Panc1 (cell line): Measurements from ENCODE around the gene CLMN. TPM values are rescaled to one million over a fixed set of nuclear protein-coding genes. Genes with fewer than 3 reads are reported as not detected.

Experiments used
- ATAC-seq: fragments of 200-7000 bp; cut with Tn5 transposase; 2 replicates; pipeline ENCODE4 v1.9.1; 2020; ENCODE audit warnings: mild to moderate bottlenecking, moderate library complexity
- BruUV-seq: library from RNA; stranded (reverse); fragments of 400-500 nt; replicated peaks from 2 replicates; lab custom pipeline; 2021; lab: Mats Ljungman, UMichigan
- CTCF ChIA-PET: fragments of 300-600 bp; sonication (Branson Sonifier 250); formaldehyde crosslinking; loops from one replicate; lab custom pipeline; 2022; ENCODE audit warnings: antibody characterized with exemption; lab: Charles Lee
- POLR2A ChIA-PET: fragments of 300-600 bp; sonication (Branson Sonifier 250); formaldehyde crosslinking; loops from one replicate; lab custom pipeline; 2022; ENCODE audit warnings: antibody characterized with exemption; lab: Charles Lee
- DNase-seq: peaks from one replicate; pipeline ENCODE4 v3.0.0-alpha.2; 2010; ENCODE audit warnings: low read depth, low spot score
- H3K27ac ChIP-seq: 2 replicates; pipeline ENCODE4 v1.5.1; 2011; ENCODE audit warnings: mild to moderate bottlenecking, low read length, inconsistent platforms
- H3K27me3 ChIP-seq: fragments of 200-500 bp; sonication (Bioruptor generic); 2 replicates; pipeline ENCODE4 v1.6.0; 2014; ENCODE audit warnings: low read length, inconsistent platforms; ENCODE audit not compliant: control insufficient read depth, insufficient read depth
- H3K36me3 ChIP-seq: fragments of 200-500 bp; sonication (Bioruptor generic); 2 replicates; pipeline ENCODE4 v1.5.1; 2014; ENCODE audit warnings: inconsistent platforms, mild to moderate bottlenecking, low read length, moderate library complexity; ENCODE audit not compliant: control insufficient read depth, insufficient read depth
- H3K4me1 ChIP-seq: 2 replicates; pipeline ENCODE4 v1.5.1; 2011; ENCODE audit warnings: inconsistent platforms, mild to moderate bottlenecking, low read length, moderate library complexity; ENCODE audit not compliant: control insufficient read depth, insufficient read depth
- H3K4me3 ChIP-seq, 2 experiments: 2 replicates each; pipeline ENCODE4 v1.5.1; 2011 to 2012; ENCODE audit warnings: low read depth in 2 of 2, low read length in 2 of 2, mild to moderate bottlenecking in 2 of 2, inconsistent platforms in 1 of 2, moderate library complexity in 1 of 2
- H3K9me3 ChIP-seq: fragments of 200-500 bp; sonication (Bioruptor generic); 2 replicates; pipeline ENCODE4 v1.5.1; 2014; ENCODE audit warnings: low read depth, mild to moderate bottlenecking, inconsistent platforms, low read length, moderate library complexity; ENCODE audit not compliant: control insufficient read depth, insufficient read depth
- POLR2AphosphoS5 ChIP-seq: IDR thresholded peaks from 2 replicates; pipeline ENCODE4 v1.6.1; 2012; ENCODE audit warnings: mild to moderate bottlenecking, low read depth, low read length, moderate library complexity
- SIN3A ChIP-seq: IDR thresholded peaks from 2 replicates; pipeline ENCODE4 v1.6.1; 2012; ENCODE audit warnings: low read depth, mild to moderate bottlenecking, low read length, moderate library complexity, borderline replicate concordance; ENCODE audit not compliant: insufficient read depth
- TCF7L2 ChIP-seq: IDR thresholded peaks from 2 replicates; pipeline ENCODE4 v1.6.1; 2011; ENCODE audit warnings: mild to moderate bottlenecking, low read depth, low read length, inconsistent platforms
- in situ Hi-C: cut with HindIII; loops from 2 replicates; pipeline ENCODE4 v1.10.0; 2016; ENCODE audit warnings: low sequenced_read_pairs, low pct_unique_long_range_greater_than_20kb
- intact Hi-C: fragments of 100-400 bp; cut with micrococcal nuclease; formaldehyde crosslinking; loops from one replicate; pipeline ENCODE4 v1.10.0; 2022; ENCODE audit not compliant: unreplicated experiment
- total RNA-seq: library from RNA; stranded (reverse); gene quantifications from one replicate; pipeline ENCODE4 v1.2.1, GENCODE V29; 2021; ENCODE audit not compliant: unreplicated experiment
- TF ChIP-seq, protein P1 (sequence below): fragments of 450-650 bp; IDR thresholded peaks from 2 replicates; pipeline ENCODE4 v1.5.1; 2017; ENCODE audit warnings: mild to moderate bottlenecking
- TF ChIP-seq, protein P2 (sequence below), 2 experiments: IDR thresholded peaks; 2 replicates each; pipeline ENCODE4 v1.6.1; 2011 to 2012; ENCODE audit warnings: low read depth in 2 of 2, control low read depth in 1 of 2, low read length in 1 of 2, mild to moderate bottlenecking in 1 of 2, moderate library complexity in 1 of 2; ENCODE audit not compliant: insufficient read depth in 1 of 2

The CLMN gene
- total RNA-seq, 1 experiment from 2014 or later: 34.9 TPM

DNA sequence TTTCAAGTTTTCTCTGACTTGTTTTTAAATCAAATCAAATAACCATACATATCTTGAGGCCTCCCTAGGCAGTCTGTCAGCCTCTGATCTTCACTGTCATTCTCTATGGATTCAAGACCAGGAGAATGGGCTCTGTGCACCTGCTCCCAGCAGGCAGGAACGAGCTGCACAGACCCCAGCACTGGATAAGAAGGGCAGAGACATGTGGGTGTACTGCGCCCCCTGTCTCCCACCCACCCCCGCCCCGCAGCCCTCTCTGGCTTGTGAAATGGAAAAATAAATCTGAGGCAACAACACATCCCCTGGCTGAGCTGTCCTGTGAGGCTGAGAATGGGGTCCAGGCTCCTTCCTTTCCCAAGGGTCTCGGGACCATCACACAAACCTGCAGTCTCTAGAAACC, 26.3 kb downstream of the CLMN start:
- Histone ChIP-seq H3K27me3 (no peaks in the 10 kb centered on the region), H3K4me3 (no peak overlapping the region), H3K9me3 (no peaks in the 10 kb centered on the region), H3K4me1 (peaks cover 29% of the 10 kb centered on the region), H3K27ac (no peak overlapping the region), H3K36me3 (no peaks in the 10 kb centered on the region)
- in situ Hi-C loops (no loop called here), intact Hi-C loops (no loop called here)
- BruUV-seq: no TSS peak
- no peak for TF ChIP-seq TCF7L2
- TF ChIP-seq, protein P1, sequence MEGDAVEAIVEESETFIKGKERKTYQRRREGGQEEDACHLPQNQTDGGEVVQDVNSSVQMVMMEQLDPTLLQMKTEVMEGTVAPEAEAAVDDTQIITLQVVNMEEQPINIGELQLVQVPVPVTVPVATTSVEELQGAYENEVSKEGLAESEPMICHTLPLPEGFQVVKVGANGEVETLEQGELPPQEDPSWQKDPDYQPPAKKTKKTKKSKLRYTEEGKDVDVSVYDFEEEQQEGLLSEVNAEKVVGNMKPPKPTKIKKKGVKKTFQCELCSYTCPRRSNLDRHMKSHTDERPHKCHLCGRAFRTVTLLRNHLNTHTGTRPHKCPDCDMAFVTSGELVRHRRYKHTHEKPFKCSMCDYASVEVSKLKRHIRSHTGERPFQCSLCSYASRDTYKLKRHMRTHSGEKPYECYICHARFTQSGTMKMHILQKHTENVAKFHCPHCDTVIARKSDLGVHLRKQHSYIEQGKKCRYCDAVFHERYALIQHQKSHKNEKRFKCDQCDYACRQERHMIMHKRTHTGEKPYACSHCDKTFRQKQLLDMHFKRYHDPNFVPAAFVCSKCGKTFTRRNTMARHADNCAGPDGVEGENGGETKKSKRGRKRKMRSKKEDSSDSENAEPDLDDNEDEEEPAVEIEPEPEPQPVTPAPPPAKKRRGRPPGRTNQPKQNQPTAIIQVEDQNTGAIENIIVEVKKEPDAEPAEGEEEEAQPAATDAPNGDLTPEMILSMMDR: no peak; the same call in 1 of the 2 replicates
- TF ChIP-seq POLR2AphosphoS5: no peak
- TF ChIP-seq SIN3A: no peak
- TF ChIP-seq, protein P2, sequence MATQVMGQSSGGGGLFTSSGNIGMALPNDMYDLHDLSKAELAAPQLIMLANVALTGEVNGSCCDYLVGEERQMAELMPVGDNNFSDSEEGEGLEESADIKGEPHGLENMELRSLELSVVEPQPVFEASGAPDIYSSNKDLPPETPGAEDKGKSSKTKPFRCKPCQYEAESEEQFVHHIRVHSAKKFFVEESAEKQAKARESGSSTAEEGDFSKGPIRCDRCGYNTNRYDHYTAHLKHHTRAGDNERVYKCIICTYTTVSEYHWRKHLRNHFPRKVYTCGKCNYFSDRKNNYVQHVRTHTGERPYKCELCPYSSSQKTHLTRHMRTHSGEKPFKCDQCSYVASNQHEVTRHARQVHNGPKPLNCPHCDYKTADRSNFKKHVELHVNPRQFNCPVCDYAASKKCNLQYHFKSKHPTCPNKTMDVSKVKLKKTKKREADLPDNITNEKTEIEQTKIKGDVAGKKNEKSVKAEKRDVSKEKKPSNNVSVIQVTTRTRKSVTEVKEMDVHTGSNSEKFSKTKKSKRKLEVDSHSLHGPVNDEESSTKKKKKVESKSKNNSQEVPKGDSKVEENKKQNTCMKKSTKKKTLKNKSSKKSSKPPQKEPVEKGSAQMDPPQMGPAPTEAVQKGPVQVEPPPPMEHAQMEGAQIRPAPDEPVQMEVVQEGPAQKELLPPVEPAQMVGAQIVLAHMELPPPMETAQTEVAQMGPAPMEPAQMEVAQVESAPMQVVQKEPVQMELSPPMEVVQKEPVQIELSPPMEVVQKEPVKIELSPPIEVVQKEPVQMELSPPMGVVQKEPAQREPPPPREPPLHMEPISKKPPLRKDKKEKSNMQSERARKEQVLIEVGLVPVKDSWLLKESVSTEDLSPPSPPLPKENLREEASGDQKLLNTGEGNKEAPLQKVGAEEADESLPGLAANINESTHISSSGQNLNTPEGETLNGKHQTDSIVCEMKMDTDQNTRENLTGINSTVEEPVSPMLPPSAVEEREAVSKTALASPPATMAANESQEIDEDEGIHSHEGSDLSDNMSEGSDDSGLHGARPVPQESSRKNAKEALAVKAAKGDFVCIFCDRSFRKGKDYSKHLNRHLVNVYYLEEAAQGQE (IDR thresholded peaks at IDR 0.05; ENCODE audit: insufficient read depth in 1 of 2, low read depth in 2 of 2, low read length in 1 of 2): no peak
- ChIA-PET CTCF (no interaction called here), POLR2A (no interaction called here)
- ATAC-seq (no peak), DNase-seq (no peak)

DNA sequence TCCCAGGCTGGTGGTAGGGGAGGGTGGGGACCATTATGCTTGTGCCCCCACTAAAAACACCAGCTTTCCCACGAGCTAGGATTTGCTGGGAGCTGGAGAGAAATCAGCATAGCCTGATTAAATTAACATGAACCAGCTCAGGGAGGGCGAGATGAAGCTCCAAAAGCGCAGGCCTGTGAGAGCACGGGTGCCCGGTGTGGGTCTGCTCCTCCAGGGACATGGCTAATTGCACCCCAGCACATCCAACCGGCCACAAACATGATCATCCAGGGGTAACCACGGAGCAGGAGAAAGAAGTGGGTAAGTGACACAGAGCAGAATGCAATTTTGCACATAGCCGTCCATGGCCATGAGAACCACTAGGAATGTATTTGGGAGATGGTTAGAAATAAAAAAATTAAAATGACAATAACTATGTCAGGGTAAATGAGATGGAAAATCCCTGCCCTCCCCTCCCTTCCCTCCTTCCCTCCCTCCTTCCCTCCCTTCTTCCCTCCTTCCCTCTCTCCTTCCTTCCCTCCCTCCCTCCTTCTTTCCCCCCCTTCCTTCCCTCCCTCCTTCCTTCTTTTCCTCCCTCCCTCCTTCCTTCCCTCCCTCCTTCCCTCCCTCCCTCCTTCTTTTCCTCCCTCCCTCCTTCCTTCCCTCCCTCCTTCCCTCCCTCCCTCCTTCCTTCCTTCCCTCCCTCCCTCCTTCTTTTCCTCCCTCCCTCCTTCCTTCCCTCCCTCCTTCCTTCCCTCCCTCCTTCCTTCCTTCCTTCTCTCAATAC, 26.9 kb downstream of the CLMN start:
- no peak overlapping the region for H3K4me3 ChIP-seq
- BruUV-seq: no TSS peak
- H3K9me3 ChIP-seq: no peaks in the 10 kb centered on the region
- no peaks in the 10 kb centered on the region for H3K27me3 ChIP-seq
- in situ Hi-C loops (no loop called here), intact Hi-C loops (no loop called here)
- TF ChIP-seq, protein P1: no peak
- TF ChIP-seq TCF7L2: no peak
- no peak for TF ChIP-seq SIN3A
- TF ChIP-seq, protein P2 (IDR thresholded peaks at IDR 0.05; ENCODE audit: insufficient read depth in 1 of 2, low read depth in 2 of 2, low read length in 1 of 2): no peak
- no peak for TF ChIP-seq POLR2AphosphoS5
- no peak for DNase-seq
- no peaks in the 10 kb centered on the region for H3K36me3 ChIP-seq
- H3K4me1 ChIP-seq: peaks cover 29% of the 10 kb centered on the region
- peak overlapping the region; percentile 57; the same call in 1 of the 2 replicates for H3K27ac ChIP-seq
- ATAC-seq: peak; percentile 38
- ChIA-PET POLR2A (no interaction called here), CTCF (no interaction called here)
